HepG2 (cell line): ENCODE measurements around the gene RGS13.

ENCODE experiments used
- CREB1 ChIP-seq, 2 experiments: fragments of 450-650 bp in 1 of 2; IDR thresholded peaks; 2 replicates each; pipeline ENCODE4 v1.6.1; 2016 to 2017; ENCODE audit warnings: control low read depth in 1 of 2, mild to moderate bottlenecking in 1 of 2, missing compliant biosample characterization in 1 of 2, missing genetic modification characterization in 1 of 2
- HNF4A ChIP-seq: sonication (generic); formaldehyde crosslinking; IDR thresholded peaks from 2 replicates; pipeline ENCODE4 v1.4.0; 2020; ENCODE audit warnings: missing genetic modification reagents
- HNRNPLL ChIP-seq: fragments of 200-400 bp; formaldehyde crosslinking; IDR thresholded peaks from 2 replicates; pipeline ENCODE4 v1.6.1; 2017; ENCODE audit warnings: mild to moderate bottlenecking, low read depth, low read length; ENCODE audit not compliant: poor library complexity, severe bottlenecking
- MIXL1 ChIP-seq: IDR thresholded peaks from 2 replicates; pipeline ENCODE4 v1.6.1; 2016
- POLR2A ChIP-seq, 2 experiments: IDR thresholded peaks; 2 replicates each; pipeline ENCODE4 v1.6.1; 2011; ENCODE audit warnings: low read depth in 2 of 2, low read length in 2 of 2, mild to moderate bottlenecking in 1 of 2, moderate library complexity in 1 of 2; ENCODE audit not compliant: insufficient read depth in 1 of 2
- ZNF788 ChIP-seq: sonication (generic); formaldehyde crosslinking; IDR thresholded peaks from 2 replicates; pipeline ENCODE4 v1.5.0; 2020; ENCODE audit warnings: mild to moderate bottlenecking, missing genetic modification reagents, borderline replicate concordance
- TF ChIP-seq, protein P1 (sequence below): sonication (generic); formaldehyde crosslinking; IDR thresholded peaks from 2 replicates; pipeline ENCODE4 v1.5.0; 2020; ENCODE audit warnings: mild to moderate bottlenecking, missing genetic modification reagents, moderate library complexity
- TF ChIP-seq, protein P2 (sequence below): sonication (generic); formaldehyde crosslinking; conservative IDR thresholded peaks from 2 replicates; pipeline ENCODE4 v1.8.0; 2022; ENCODE audit warnings: mild to moderate bottlenecking, moderate library complexity, missing genetic modification reagents
- TF ChIP-seq, protein P3 (sequence below), 2 experiments: sonication (generic) in 1 of 2; formaldehyde crosslinking in 1 of 2; IDR thresholded peaks; 2 replicates each; pipeline versions ENCODE4 v1.4.0 to v1.6.1; 2018 to 2020; ENCODE audit warnings: missing genetic modification reagents in 2 of 2, borderline replicate concordance in 1 of 2, low read depth in 1 of 2, mild to moderate bottlenecking in 1 of 2, missing biosample characterization in 1 of 2

DNA sequence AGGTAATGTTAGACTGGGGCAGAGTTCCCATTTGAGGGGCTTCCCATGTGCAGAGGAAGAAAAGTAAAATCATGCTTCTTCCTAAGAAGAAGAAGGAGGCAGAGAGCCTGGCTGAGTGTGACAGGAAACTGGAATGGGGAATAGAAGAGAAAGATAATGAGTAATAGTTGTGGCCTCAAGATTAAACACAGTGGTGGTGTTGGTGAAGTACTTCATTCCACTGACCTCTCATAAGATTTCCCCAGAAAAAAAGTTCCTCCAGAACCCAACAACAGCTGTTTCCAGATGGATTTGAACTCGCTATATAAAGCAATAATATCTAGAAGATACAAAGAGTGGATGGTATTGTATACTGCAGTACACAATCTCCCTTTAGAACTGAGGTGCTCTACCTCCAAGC is 47.4 kb upstream of the RGS13 start:
- TF ChIP-seq, protein P1, sequence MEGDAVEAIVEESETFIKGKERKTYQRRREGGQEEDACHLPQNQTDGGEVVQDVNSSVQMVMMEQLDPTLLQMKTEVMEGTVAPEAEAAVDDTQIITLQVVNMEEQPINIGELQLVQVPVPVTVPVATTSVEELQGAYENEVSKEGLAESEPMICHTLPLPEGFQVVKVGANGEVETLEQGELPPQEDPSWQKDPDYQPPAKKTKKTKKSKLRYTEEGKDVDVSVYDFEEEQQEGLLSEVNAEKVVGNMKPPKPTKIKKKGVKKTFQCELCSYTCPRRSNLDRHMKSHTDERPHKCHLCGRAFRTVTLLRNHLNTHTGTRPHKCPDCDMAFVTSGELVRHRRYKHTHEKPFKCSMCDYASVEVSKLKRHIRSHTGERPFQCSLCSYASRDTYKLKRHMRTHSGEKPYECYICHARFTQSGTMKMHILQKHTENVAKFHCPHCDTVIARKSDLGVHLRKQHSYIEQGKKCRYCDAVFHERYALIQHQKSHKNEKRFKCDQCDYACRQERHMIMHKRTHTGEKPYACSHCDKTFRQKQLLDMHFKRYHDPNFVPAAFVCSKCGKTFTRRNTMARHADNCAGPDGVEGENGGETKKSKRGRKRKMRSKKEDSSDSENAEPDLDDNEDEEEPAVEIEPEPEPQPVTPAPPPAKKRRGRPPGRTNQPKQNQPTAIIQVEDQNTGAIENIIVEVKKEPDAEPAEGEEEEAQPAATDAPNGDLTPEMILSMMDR (CRISPR knock-in tag): no peak
- TF ChIP-seq HNF4A (CRISPR knock-in tag) (no peak), ZNF788 (CRISPR knock-in tag) (no peak), MIXL1 (CRISPR knock-in tag) (no peak), CREB1 (IDR thresholded peaks at IDR 0.05) (no peak), CREB1 (CRISPR knock-in tag; IDR thresholded peaks at IDR 0.05) (no peak), POLR2A (IDR thresholded peaks at IDR 0.05; ENCODE audit: insufficient read depth in 1 of 2, low read depth in 2 of 2, low read length in 2 of 2) (no peak), HNRNPLL (no peak)
- TF ChIP-seq, protein P2, sequence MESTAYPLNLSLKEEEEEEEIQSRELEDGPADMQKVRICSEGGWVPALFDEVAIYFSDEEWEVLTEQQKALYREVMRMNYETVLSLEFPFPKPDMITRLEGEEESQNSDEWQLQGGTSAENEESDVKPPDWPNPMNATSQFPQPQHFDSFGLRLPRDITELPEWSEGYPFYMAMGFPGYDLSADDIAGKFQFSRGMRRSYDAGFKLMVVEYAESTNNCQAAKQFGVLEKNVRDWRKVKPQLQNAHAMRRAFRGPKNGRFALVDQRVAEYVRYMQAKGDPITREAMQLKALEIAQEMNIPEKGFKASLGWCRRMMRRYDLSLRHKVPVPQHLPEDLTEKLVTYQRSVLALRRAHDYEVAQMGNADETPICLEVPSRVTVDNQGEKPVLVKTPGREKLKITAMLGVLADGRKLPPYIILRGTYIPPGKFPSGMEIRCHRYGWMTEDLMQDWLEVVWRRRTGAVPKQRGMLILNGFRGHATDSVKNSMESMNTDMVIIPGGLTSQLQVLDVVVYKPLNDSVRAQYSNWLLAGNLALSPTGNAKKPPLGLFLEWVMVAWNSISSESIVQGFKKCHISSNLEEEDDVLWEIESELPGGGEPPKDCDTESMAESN (CRISPR knock-in tag): no peak
- TF ChIP-seq, protein P3, sequence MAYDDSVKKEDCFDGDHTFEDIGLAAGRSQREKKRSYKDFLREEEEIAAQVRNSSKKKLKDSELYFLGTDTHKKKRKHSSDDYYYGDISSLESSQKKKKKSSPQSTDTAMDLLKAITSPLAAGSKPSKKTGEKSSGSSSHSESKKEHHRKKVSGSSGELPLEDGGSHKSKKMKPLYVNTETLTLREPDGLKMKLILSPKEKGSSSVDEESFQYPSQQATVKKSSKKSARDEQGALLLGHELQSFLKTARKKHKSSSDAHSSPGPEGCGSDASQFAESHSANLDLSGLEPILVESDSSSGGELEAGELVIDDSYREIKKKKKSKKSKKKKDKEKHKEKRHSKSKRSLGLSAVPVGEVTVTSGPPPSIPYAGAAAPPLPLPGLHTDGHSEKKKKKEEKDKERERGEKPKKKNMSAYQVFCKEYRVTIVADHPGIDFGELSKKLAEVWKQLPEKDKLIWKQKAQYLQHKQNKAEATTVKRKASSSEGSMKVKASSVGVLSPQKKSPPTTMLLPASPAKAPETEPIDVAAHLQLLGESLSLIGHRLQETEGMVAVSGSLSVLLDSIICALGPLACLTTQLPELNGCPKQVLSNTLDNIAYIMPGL (CRISPR knock-in tag; IDR thresholded peaks at IDR 0.05; ENCODE audit: borderline replicate concordance in 1 of 2, low read depth in 1 of 2): no peak
